ENCODE results near the gene NME3. TPM values are rescaled to one million over a fixed set of nuclear protein-coding genes. Genes with fewer than 3 reads are reported as not detected.

Gene NME3
- total and polyA plus RNA-seq, 9 of the 15 experiments (the other 6 are each of a cell fraction or from before 2014, with no cell fraction given): 0.68 to 76.3 (median 11.5) TPM

- TF ChIP-seq ZNF512 (tag; IDR thresholded peaks at IDR 0.05) (no peak), PTTG1 (tag; IDR thresholded peaks at IDR 0.05; ENCODE audit: low read depth) (no peak), ID3 (CRISPR knock-in tag; IDR thresholded peaks at IDR 0.05) (no peak), ID3 (tag; IDR thresholded peaks at IDR 0.05) (no peak)
Observed at GRCh38 chr16:1818204-1818872, 47.0 kb upstream of the NME3 start (continued).

GRCh38 chr16:1817716-1818115 lies 46.4 kb upstream of the NME3 start:
- no peak overlapping the region for H3K4me3 ChIP-seq
- H3K9ac ChIP-seq (ENCODE audit: insufficient read depth in 1 of 2, low read depth in 2 of 2, low read length in 2 of 2): no peak overlapping the region
- H2AFZ ChIP-seq (ENCODE audit: low read depth, low read length): no peak overlapping the region
- WGBS (ENCODE audit: insufficient coverage, low coverage, missing lambda C conversion rate): 88% methylated on average over 16 of the region's 17 CpGs
- TF ChIP-seq PHF21A (IDR thresholded peaks at IDR 0.05; ENCODE audit: borderline replicate concordance, low read depth) (no peak), RBFOX2 (IDR thresholded peaks at IDR 0.05; ENCODE audit: low read depth, low read length) (0 out of 2 replicates have a peak, but pooled peaks have one; percentile 8)
- ChIA-PET CTCF (ENCODE audit: low intra/inter-chr PET ratio) (no interaction called here), POLR2A (no interaction called here)
- BruUV-seq (replicated peaks): no TSS peak
- in situ Hi-C loops (cut with MboI) (no loop called here), intact Hi-C loops (cut with micrococcal nuclease) (no loop called here)
- H3K27ac ChIP-seq (ENCODE audit: extremely low read depth, low read depth, low read length): no peak overlapping the region
- no peaks in the 10 kb centered on the region for H3K9me3 ChIP-seq (replicated peaks; ENCODE audit: control insufficient read depth, insufficient read depth, low read depth, low read length)
- H3K36me3 ChIP-seq (ENCODE audit: control insufficient read depth, insufficient read depth, low read length): peaks cover 3% of the 10 kb centered on the region; the same call in 1 of the 3 replicates
- H3K79me2 ChIP-seq (ENCODE audit: control insufficient read depth, insufficient read depth, low read length): no peaks in the 10 kb centered on the region
- ATAC-seq (no peak), FAIRE-seq (no peak), DNase-seq (ENCODE audit: extremely low read depth in 1 of 4, low spot score in 3 of 4) (no peak)
- H3K4me2 ChIP-seq (ENCODE audit: insufficient read depth, low read length): no peak overlapping the region
- no peaks in the 10 kb centered on the region for H3K9me1 ChIP-seq (ENCODE audit: control insufficient read depth, insufficient read depth, low read length)
- peaks cover 0 to 49% of the 10 kb centered on the region in 2 experiments; a peak in 3 of 5 replicates for H3K4me1 ChIP-seq (replicated peaks in 1 of 2; ENCODE audit: control insufficient read depth in 2 of 2, insufficient read depth in 2 of 2, low read length in 2 of 2)
- no peaks in the 10 kb centered on the region for H3K27me3 ChIP-seq (ENCODE audit: control insufficient read depth in 2 of 2, insufficient read depth in 2 of 2, low read length in 2 of 2)
- H4K20me1 ChIP-seq (replicated peaks; ENCODE audit: control insufficient read depth, insufficient read depth, low read length): no peaks in the 10 kb centered on the region
